GM19397 (cell line): ENCODE results near the gene CELF3.
"Not testable (repeated sequence)": the region's sequence is repeated elsewhere in the genome, so short reads cannot be mapped to it uniquely, and the experiment has no call there.

Source experiments
- ATAC-seq: cut with Tn5 transposase; IDR thresholded peaks from one replicate; pipeline ENCODE4 v1.9.1; 2021; ENCODE audit warnings: mild to moderate bottlenecking, moderate library complexity; ENCODE audit not compliant: unreplicated experiment

Gene CELF3

GRCh38 chr1:151716771-151717631 is at the start of gene CELF3:
TSS of gene CELF3 (minus strand) at chr1:151716803. CDS start at chr1:151716020, 783 bp downstream.
- no peak for ATAC-seq

GRCh38 chr1:151763990-151764389 is 47.4 kb upstream of the CELF3 start:
- ATAC-seq, result no peak

- peak; percentile 95 for ATAC-seq
These were observed 46.6 kb upstream of the CELF3 start, which contains the start of gene MRPL9 for GRCh38 chr1:151762941-151763921. TSS of gene MRPL9 (minus strand) at chr1:151763496. CDS start at chr1:151763479, 17 bp downstream.

- no peak for ATAC-seq
These were observed 44.2 kb upstream of the CELF3 start for GRCh38 chr1:151760597-151761385.

GRCh38 chr1:151759241-151759640 is 42.6 kb upstream of the CELF3 start:
- no peak for ATAC-seq

- no peak for ATAC-seq
These were observed 39.7 kb upstream of the CELF3 start for GRCh38 chr1:151756291-151756690.

- ATAC-seq, result no peak
These were observed 24.9 kb upstream of the CELF3 start for GRCh38 chr1:151741516-151741915.

- ATAC-seq, result no peak
These were observed 23.2 kb upstream of the CELF3 start for GRCh38 chr1:151739590-151740355.

- no peak for ATAC-seq
These were observed 20.9 kb upstream of the CELF3 start for GRCh38 chr1:151737479-151737878.

- no peak for ATAC-seq
These were observed 20.4 kb upstream of the CELF3 start for GRCh38 chr1:151737026-151737425.

GRCh38 chr1:151733995-151734394 is 17.4 kb upstream of the CELF3 start:
- ATAC-seq, result not testable (repeated sequence)

- ATAC-seq, result no peak
These were observed 16.5 kb upstream of the CELF3 start for GRCh38 chr1:151733126-151733525.

GRCh38 chr1:151729966-151730291 is 13.3 kb upstream of the CELF3 start:
- ATAC-seq, result no peak

GRCh38 chr1:151729157-151729965 is 12.8 kb upstream of the CELF3 start:
- ATAC-seq, result no peak

- no peak for ATAC-seq
These were observed 11.8 kb upstream of the CELF3 start for GRCh38 chr1:151728151-151729054.

- ATAC-seq, result no peak
These were observed 7.2 kb upstream of the CELF3 start for GRCh38 chr1:151723726-151724370.

GRCh38 chr1:151721788-151722510 is 5.3 kb upstream of the CELF3 start:
- no peak for ATAC-seq
